Stimulated activated CD4-positive, alpha-beta T cell treated with anti-CD3 and anti-CD28 coated beads, Interleukin-4, amount 100 ng/mL, for 48 hours (primary cell): ENCODE data around the gene GSTM2.

ENCODE experiments used
- DNase-seq, 2 donors: peaks; one replicate each; pipeline ENCODE4 v3.0.0-alpha.2; 2020; ENCODE audit warnings: low read depth in 2 of 2

The GSTM2 gene

DNA sequence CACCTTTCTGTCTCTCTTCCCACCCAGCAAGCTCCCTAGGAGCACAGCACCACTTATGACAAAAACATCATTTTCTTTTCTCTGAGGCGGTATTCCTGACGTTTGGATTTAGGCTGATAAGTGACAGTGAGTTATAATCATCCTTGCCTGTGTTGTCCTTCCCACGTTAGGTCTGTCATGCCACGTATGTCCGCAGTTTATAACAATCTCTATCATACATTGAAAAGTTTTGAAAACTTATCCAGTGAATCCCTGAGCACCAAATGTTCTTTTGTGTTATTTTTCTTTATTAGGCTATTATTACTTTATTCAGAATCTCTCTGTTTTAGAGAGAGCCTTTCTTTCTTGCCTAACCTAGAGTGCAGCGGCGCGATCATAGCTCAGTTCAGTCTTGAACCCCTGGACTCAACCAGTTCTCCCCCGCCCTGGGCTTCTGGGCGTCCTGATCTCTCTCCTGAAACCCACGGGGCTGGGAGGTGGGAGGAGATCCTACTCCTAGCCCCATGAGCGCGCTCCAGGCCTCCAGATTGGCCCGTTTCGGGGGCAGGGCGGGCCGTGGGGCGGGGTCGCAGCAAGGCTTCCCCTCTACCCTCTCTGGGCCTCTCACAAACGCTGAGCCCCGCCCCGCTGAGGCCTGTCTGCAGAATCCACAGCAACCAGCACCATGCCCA, at the start of gene GSTM2:
GSTM2 (plus strand) TSS at position 606 of the 671 bp plus-strand sequence; CDS start at position 665, 59 bp downstream.
- DNase-seq: peak; percentile 78 to 87

GRCh38 chr1:109618661-109619575, 48.9 kb upstream of the GSTM2 start:
- no peak for DNase-seq

GRCh38 chr1:109619576-109620400, 48.1 kb upstream of the GSTM2 start, which contains the start of the genes AMPD2 and GNAT2:
TSS of gene AMPD2 (plus strand) at chr1:109619837. CDS start at chr1:109621176, 1,339 bp downstream.
TSS of gene GNAT2 (minus strand) at chr1:109619616. CDS start at chr1:109612870, 6,746 bp downstream.
- DNase-seq: peak; percentile 67 to 68

GRCh38 chr1:109620401-109620791, 47.5 kb upstream of the GSTM2 start:
- DNase-seq: no peak

DNA sequence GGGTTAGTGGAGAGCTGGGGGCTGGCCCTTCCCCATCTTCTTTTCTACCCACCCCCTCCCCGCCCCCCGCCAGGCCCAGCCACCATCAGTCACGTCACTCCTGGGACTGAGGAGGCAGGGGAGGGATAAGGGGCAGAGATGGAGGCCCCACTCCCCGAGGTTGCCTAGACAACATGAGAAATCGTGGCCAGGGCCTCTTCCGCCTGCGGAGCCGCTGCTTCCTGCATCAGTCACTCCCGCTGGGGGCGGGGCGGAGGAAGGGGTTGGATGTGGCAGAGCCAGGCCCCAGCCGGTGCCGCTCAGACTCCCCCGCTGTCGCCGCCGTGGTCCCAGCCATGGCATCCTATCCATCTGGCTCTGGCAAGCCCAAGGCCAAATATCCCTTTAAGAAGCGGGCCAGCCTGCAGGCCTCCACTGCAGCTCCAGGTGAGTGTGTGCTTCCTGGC, 47.0 kb upstream of the GSTM2 start:
- DNase-seq: peak; percentile 97

- no peak for DNase-seq
These were observed 46.3 kb upstream of the GSTM2 start for GRCh38 chr1:109621379-109622136.

- DNase-seq: no peak
These were observed 45.5 kb upstream of the GSTM2 start for GRCh38 chr1:109622137-109622892.

DNA sequence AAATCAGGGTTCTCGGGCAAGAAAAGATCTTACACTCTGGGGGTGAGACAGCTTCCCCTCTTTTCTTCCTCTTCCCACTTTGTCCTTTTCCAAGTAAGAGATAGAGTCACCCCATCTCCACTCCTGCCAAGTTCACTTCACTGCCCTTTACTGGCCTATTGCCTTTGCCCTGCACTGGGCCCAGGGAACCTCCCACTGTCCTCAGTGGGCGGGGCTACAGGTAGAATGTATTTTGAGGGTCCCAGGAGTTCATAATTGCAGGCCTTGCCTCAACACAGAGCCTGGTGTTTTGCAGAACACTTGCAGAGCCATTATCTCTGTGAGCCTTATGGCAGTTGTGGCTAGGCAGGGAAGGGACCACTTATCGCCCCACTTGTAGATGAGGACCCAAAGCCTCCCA, 45.0 kb upstream of the GSTM2 start:
- DNase-seq: no peak

- no peak for DNase-seq
These were observed 44.2 kb upstream of the GSTM2 start for GRCh38 chr1:109623601-109624161.

- no peak for DNase-seq
These were observed 43.5 kb upstream of the GSTM2 start for GRCh38 chr1:109624201-109625010.

DNA sequence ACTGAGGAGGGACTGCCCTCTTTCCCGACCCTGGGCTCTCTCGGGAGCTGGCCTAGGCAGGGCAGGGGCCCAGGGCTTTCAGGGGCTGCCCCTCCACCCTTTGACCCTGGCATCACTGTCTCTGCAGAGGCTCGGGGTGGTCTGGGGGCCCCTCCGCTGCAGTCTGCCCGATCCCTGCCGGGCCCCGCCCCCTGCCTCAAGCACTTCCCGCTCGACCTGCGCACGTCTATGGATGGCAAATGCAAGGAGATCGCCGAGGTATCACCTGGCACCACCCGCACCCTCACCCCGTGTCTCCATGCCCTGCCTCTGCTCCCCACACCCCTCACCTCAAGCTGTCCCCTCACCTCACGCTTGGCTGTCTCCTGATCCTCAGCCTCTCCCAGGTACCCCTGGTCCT, 42.7 kb upstream of the GSTM2 start:
- DNase-seq: no peak

DNA sequence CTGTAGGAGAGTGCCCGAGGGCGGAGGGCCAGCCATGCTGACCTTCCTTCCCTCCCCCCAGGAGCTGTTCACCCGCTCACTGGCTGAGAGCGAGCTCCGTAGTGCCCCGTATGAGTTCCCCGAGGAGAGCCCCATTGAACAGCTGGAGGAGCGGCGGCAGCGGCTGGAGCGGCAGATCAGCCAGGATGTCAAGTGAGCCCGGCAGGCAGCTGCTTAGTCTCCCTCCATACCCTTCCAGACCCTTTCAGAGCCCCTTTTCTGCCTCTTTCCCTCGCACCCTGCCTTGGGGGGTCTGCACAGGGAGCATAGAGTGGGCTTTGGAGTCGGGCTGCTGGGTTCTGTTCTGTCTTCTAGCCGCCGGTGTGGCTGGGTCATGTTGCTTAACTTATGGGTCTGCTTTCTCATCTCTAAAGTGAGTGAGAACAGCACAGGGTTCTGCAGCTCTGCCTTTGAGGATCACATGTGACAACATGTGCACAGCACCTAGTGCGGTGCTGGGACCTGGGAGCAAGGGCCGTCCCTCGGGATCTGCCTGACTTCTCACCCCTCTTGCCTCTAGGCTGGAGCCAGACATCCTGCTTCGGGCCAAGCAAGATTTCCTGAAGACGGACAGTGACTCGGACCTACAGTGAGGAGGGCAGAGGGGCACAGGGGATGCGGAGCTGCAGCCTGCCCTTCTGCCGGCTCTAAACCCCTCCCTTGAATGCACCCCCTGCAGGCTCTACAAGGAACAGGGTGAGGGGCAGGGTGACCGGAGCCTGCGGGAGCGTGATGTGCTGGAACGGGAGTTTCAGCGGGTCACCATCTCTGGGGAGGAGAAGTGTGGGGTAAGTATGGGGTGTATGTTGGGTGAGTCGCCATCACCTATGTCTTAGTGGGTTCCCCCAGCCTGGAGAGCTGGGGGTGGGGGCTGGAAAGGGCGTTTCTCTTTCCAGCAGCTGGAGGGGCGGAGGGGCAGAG, 42.0 kb upstream of the GSTM2 start:
- no peak for DNase-seq

DNA sequence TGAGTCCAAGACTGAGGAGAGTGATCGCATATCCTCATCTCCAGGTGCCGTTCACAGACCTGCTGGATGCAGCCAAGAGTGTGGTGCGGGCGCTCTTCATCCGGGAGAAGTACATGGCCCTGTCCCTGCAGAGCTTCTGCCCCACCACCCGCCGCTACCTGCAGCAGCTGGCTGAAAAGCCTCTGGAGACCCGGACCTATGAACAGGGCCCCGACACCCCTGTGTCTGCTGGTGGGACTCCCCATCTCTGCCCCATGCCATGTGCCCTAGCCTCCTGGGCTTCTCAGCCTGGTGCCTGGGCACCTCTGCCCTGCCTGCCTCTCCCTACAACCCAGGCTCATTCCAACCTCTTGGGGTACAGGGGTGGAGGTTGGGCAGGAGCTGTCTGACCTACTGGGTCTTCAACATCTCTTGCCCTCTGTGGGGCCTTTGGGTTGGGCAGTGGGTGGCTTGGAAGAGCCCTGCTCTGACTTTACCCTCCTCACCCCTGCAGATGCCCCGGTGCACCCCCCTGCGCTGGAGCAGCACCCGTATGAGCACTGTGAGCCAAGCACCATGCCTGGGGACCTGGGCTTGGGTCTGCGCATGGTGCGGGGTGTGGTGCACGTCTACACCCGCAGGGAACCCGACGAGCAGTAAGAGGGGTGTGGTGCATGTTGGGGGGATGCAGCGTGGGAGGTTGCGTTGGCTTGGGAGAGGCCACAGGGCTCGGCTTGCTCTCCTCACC, 41.0 kb upstream of the GSTM2 start:
- DNase-seq: no peak

DNA sequence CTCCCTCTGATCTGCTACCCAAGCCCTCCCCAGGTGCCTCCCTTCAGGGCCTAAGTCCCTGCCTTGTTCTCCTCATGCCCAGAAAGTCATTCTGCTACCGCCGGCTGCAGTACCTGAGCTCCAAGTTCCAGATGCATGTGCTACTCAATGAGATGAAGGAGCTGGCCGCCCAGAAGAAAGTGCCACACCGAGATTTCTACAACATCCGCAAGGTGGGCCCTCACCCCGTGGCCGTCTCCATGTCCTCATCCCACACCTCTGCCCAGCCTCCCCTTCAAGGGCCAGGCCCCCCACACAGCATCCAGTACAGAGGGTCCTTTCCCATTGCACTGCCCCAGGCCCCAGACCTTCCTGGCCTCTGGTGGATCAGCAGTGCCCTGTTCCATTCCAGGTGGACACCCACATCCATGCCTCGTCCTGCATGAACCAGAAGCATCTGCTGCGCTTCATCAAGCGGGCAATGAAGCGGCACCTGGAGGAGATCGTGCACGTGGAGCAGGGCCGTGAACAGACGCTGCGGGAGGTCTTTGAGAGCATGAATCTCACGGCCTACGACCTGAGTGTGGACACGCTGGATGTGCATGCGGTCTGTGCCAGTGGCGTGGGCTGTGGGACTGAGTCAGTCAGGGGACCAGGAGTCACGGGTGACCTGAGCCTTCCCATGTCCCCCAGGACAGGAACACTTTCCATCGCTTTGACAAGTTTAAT, 40.0 kb upstream of the GSTM2 start:
- no peak for DNase-seq

GRCh38 chr1:109628540-109629321, 39.1 kb upstream of the GSTM2 start:
- no peak for DNase-seq
